ENCODE measurements around the gene SS18L1.
"Not testable (repeated sequence)": the region's sequence is repeated elsewhere in the genome, so short reads cannot be mapped to it uniquely, and the experiment has no call there.

SS18L1 gene

GRCh38 chr20:62114894-62115293, 28.7 kb upstream of the SS18L1 start:
- Histone ChIP-seq H3K4me1 (ENCODE audit: control insufficient read depth in 1 of 2, insufficient read depth in 2 of 2, low read length in 2 of 2) (no peaks in the 10 kb centered on the region), H3K36me3 (ENCODE audit: control insufficient read depth in 1 of 2, insufficient read depth in 2 of 2, low read length in 2 of 2) (no peaks in the 10 kb centered on the region), H3K4me3 (ENCODE audit: low read depth in 1 of 2, low read length in 2 of 2) (no peak overlapping the region), H3K27ac (ENCODE audit: low read length) (no peak overlapping the region), H3K9me3 (ENCODE audit: control insufficient read depth in 1 of 2, low read length in 2 of 2) (peaks cover 12 to 27% of the 10 kb centered on the region in 2 donors), H3K27me3 (ENCODE audit: low read depth, low read length) (peaks cover 7% of the 10 kb centered on the region)

GRCh38 chr20:62115800-62116407, 27.7 kb upstream of the SS18L1 start:
- not testable (repeated sequence) for H3K27ac ChIP-seq (ENCODE audit: low read length); H3K4me3 ChIP-seq (ENCODE audit: low read depth in 1 of 2, low read length in 2 of 2); H3K36me3 ChIP-seq (ENCODE audit: control insufficient read depth in 1 of 2, insufficient read depth in 2 of 2, low read length in 2 of 2); H3K4me1 ChIP-seq (ENCODE audit: control insufficient read depth in 1 of 2, insufficient read depth in 2 of 2, low read length in 2 of 2); H3K27me3 ChIP-seq (ENCODE audit: low read depth, low read length)
- peaks cover 11 to 21% of the 10 kb centered on the region in 2 donors for H3K9me3 ChIP-seq (ENCODE audit: control insufficient read depth in 1 of 2, low read length in 2 of 2)

DNA sequence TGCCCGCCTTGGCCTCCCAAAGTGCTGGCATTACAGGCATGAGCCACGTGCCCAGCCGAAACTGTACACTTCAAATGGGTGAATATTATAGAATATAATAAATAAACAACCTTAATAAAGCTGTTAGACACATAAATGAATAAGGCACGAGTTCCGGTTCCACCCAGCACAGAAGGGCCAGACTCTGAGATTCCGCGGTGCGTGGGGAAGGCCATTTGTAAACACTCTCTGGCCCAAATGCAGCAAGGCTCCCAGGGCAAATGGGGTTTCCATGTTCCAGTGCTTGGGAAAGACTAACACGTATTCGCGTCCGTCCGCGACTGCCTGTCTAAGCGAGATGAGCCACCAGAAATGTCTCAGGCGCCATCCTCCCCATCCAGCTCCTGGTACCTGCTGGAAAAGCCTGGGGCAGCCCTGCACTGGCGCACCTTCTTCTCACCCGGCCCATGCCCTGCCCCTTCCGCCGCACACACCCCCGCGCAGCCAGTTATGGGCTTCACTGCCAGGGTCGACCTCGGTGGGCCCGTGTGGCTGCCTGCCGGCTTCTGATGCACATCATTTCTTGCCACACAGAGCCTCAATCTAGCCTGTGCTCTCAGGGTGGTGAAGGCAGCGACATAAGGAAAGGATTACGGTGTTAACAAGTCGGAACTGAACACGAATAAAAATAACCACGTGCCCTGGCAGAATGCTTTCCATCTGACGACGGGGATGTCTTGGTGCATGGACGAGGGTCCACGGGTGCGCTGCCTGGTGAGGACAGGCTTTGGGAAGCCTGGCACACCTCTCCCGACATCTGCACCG, 26.8 kb upstream of the SS18L1 start:
- H3K9me3 ChIP-seq (ENCODE audit: control insufficient read depth in 1 of 2, low read length in 2 of 2): peaks cover 8 to 16% of the 10 kb centered on the region in 2 donors
- peaks cover 7% of the 10 kb centered on the region for H3K27me3 ChIP-seq (ENCODE audit: low read depth, low read length)
- no peaks in the 10 kb centered on the region for H3K4me1 ChIP-seq (ENCODE audit: control insufficient read depth in 1 of 2, insufficient read depth in 2 of 2, low read length in 2 of 2)
- H3K4me3 ChIP-seq (ENCODE audit: low read depth in 1 of 2, low read length in 2 of 2): no peak overlapping the region
- no peak overlapping the region for H3K27ac ChIP-seq (ENCODE audit: low read length)
- no peaks in the 10 kb centered on the region for H3K36me3 ChIP-seq (ENCODE audit: control insufficient read depth in 1 of 2, insufficient read depth in 2 of 2, low read length in 2 of 2)

GRCh38 chr20:62117362-62117646, 26.3 kb upstream of the SS18L1 start:
- Histone ChIP-seq H3K4me3 (ENCODE audit: low read depth in 1 of 2, low read length in 2 of 2) (no peak overlapping the region), H3K4me1 (ENCODE audit: control insufficient read depth in 1 of 2, insufficient read depth in 2 of 2, low read length in 2 of 2) (no peaks in the 10 kb centered on the region), H3K27me3 (ENCODE audit: low read depth, low read length) (peaks cover 7% of the 10 kb centered on the region), H3K36me3 (ENCODE audit: control insufficient read depth in 1 of 2, insufficient read depth in 2 of 2, low read length in 2 of 2) (no peaks in the 10 kb centered on the region), H3K9me3 (ENCODE audit: control insufficient read depth in 1 of 2, low read length in 2 of 2) (peaks cover 6 to 11% of the 10 kb centered on the region in 2 donors), H3K27ac (ENCODE audit: low read length) (no peak overlapping the region)

- H3K27me3 ChIP-seq (ENCODE audit: low read depth, low read length): peaks cover 7% of the 10 kb centered on the region
- no peak overlapping the region for H3K27ac ChIP-seq (ENCODE audit: low read length)
Observed at GRCh38 chr20:62117658-62118057, 25.9 kb upstream of the SS18L1 start.

GRCh38 chr20:62118113-62119043, 25.2 kb upstream of the SS18L1 start:
- peaks cover 0 to 6% of the 10 kb centered on the region in 2 donors for H3K4me1 ChIP-seq (ENCODE audit: control insufficient read depth in 1 of 2, insufficient read depth in 2 of 2, low read length in 2 of 2)
- H3K4me3 ChIP-seq (ENCODE audit: low read depth in 1 of 2, low read length in 2 of 2): no peak overlapping the region
- H3K36me3 ChIP-seq (ENCODE audit: control insufficient read depth in 1 of 2, insufficient read depth in 2 of 2, low read length in 2 of 2): no peaks in the 10 kb centered on the region
- H3K9me3 ChIP-seq (ENCODE audit: control insufficient read depth in 1 of 2, low read length in 2 of 2): peaks cover 0 to under 1% of the 10 kb centered on the region in 2 donors
- no peak overlapping the region for H3K27ac ChIP-seq (ENCODE audit: low read length)
- H3K27me3 ChIP-seq (ENCODE audit: low read depth, low read length): peaks cover 7% of the 10 kb centered on the region

More at GRCh38 chr20:62117658-62118057, 25.9 kb upstream of the SS18L1 start:
- H3K4me3 ChIP-seq (ENCODE audit: low read depth in 1 of 2, low read length in 2 of 2): no peak overlapping the region
- no peaks in the 10 kb centered on the region for H3K36me3 ChIP-seq (ENCODE audit: control insufficient read depth in 1 of 2, insufficient read depth in 2 of 2, low read length in 2 of 2)
- H3K9me3 ChIP-seq (ENCODE audit: control insufficient read depth in 1 of 2, low read length in 2 of 2): peaks cover 3 to 7% of the 10 kb centered on the region in 2 donors
- no peaks in the 10 kb centered on the region for H3K4me1 ChIP-seq (ENCODE audit: control insufficient read depth in 1 of 2, insufficient read depth in 2 of 2, low read length in 2 of 2)

DNA sequence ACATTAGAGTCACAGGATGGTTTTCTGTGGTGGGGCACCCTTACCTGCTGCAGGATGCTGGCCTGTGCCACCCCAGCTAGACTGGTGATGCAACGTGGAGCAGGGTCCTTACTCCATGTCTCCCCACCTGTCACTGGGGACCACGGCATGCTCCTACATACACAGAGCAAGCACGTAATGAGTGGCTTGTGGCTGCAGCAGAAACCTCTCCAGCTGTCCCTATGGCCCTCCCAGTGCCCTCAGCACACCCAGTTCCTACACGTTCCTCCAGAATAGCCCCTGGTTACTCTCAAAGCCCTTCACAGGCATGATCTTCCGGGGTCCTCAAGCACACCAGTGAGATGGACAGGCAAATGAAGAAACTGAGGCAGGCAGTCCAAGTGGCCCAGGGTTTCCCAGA, 24.5 kb upstream of the SS18L1 start:
- Histone ChIP-seq H3K36me3 (ENCODE audit: control insufficient read depth in 1 of 2, insufficient read depth in 2 of 2, low read length in 2 of 2) (no peaks in the 10 kb centered on the region), H3K4me1 (ENCODE audit: control insufficient read depth in 1 of 2, insufficient read depth in 2 of 2, low read length in 2 of 2) (peaks cover 6 to 13% of the 10 kb centered on the region in 2 donors), H3K27me3 (ENCODE audit: low read depth, low read length) (peaks cover 7% of the 10 kb centered on the region), H3K27ac (ENCODE audit: low read length) (no peak overlapping the region), H3K4me3 (ENCODE audit: low read depth in 1 of 2, low read length in 2 of 2) (no peak overlapping the region), H3K9me3 (ENCODE audit: control insufficient read depth in 1 of 2, low read length in 2 of 2) (no peaks in the 10 kb centered on the region)

- Histone ChIP-seq H3K36me3 (ENCODE audit: control insufficient read depth in 1 of 2, insufficient read depth in 2 of 2, low read length in 2 of 2) (no peaks in the 10 kb centered on the region), H3K4me3 (ENCODE audit: low read depth in 1 of 2, low read length in 2 of 2) (no peak overlapping the region), H3K27ac (ENCODE audit: low read length) (peak overlapping the region; percentile 25), H3K27me3 (ENCODE audit: low read depth, low read length) (peaks cover 7% of the 10 kb centered on the region), H3K9me3 (ENCODE audit: control insufficient read depth in 1 of 2, low read length in 2 of 2) (no peaks in the 10 kb centered on the region), H3K4me1 (ENCODE audit: control insufficient read depth in 1 of 2, insufficient read depth in 2 of 2, low read length in 2 of 2) (peaks cover 9 to 18% of the 10 kb centered on the region in 2 donors)
Observed at GRCh38 chr20:62119591-62120364, 23.8 kb upstream of the SS18L1 start.

- H3K4me3 ChIP-seq (ENCODE audit: low read depth in 1 of 2, low read length in 2 of 2): no peak overlapping the region
- H3K4me1 ChIP-seq (ENCODE audit: control insufficient read depth in 1 of 2, insufficient read depth in 2 of 2, low read length in 2 of 2): peaks cover 9 to 18% of the 10 kb centered on the region in 2 donors
- peaks cover 7% of the 10 kb centered on the region for H3K27me3 ChIP-seq (ENCODE audit: low read depth, low read length)
- H3K36me3 ChIP-seq (ENCODE audit: control insufficient read depth in 1 of 2, insufficient read depth in 2 of 2, low read length in 2 of 2): peaks cover 4 to 6% of the 10 kb centered on the region in 2 donors
- H3K27ac ChIP-seq (ENCODE audit: low read length): peak overlapping the region; percentile 25
- H3K9me3 ChIP-seq (ENCODE audit: control insufficient read depth in 1 of 2, low read length in 2 of 2): no peaks in the 10 kb centered on the region
Observed at GRCh38 chr20:62120365-62120762, 23.2 kb upstream of the SS18L1 start.

GRCh38 chr20:62120990-62121775, 22.4 kb upstream of the SS18L1 start:
- Histone ChIP-seq H3K9me3 (ENCODE audit: control insufficient read depth in 1 of 2, low read length in 2 of 2) (no peaks in the 10 kb centered on the region), H3K4me3 (ENCODE audit: low read depth in 1 of 2, low read length in 2 of 2) (peak overlapping the region; percentile 55 to 71), H3K27me3 (ENCODE audit: low read depth, low read length) (peaks cover 7% of the 10 kb centered on the region), H3K27ac (ENCODE audit: low read length) (peak overlapping the region; percentile 86), H3K4me1 (ENCODE audit: control insufficient read depth in 1 of 2, insufficient read depth in 2 of 2, low read length in 2 of 2) (peaks cover 9 to 18% of the 10 kb centered on the region in 2 donors), H3K36me3 (ENCODE audit: control insufficient read depth in 1 of 2, insufficient read depth in 2 of 2, low read length in 2 of 2) (peaks cover 8 to 13% of the 10 kb centered on the region in 2 donors)
